AG04450 (cell line): ENCODE data around the gene GAGE12J. TPM values are rescaled to one million over a fixed set of nuclear protein-coding genes. Genes with fewer than 3 reads are reported as not detected.
A peak's percentile ranks its signal among the peaks of the same experiment; 100 is the strongest.

ENCODE experiments used
- CTCF ChIA-PET: fragments of 300-600, 350-600 bp; formaldehyde crosslinking; extraction: SDS; loops from one replicate; lab custom pipeline; 2022; ENCODE audit warnings: antibody characterized with exemption, inconsistent platforms; lab: Charles Lee
- POLR2A ChIA-PET: fragments of 350-600 bp; formaldehyde crosslinking; extraction: SDS; loops from one replicate; lab custom pipeline; 2021; ENCODE audit warnings: antibody characterized with exemption, inconsistent platforms; lab: Yijun Ruan, JAX
- DNase-seq: peaks from one replicate; pipeline ENCODE4 v3.0.0-alpha.2; 2011; ENCODE audit warnings: low read depth, low spot score
- H3K27ac ChIP-seq: one replicate; pipeline ENCODE4 v1.5.1; 2012; ENCODE audit warnings: low read depth, low read length, control low read depth
- H3K27me3 ChIP-seq: one replicate; pipeline ENCODE4 v1.6.0; 2012; ENCODE audit warnings: low read length; ENCODE audit not compliant: control insufficient read depth, insufficient read depth
- H3K4me3 ChIP-seq: 2 replicates; pipeline ENCODE4 v1.5.1; 2011; ENCODE audit warnings: mild to moderate bottlenecking, low read depth, low read length, control low read depth
- H3K9me3 ChIP-seq: 2 replicates; pipeline ENCODE4 v1.5.1; 2012; ENCODE audit warnings: low read length; ENCODE audit not compliant: control insufficient read depth, insufficient read depth
- CTCF ChIP-seq: IDR thresholded peaks from 2 replicates; pipeline ENCODE4 v1.5.1; 2011; ENCODE audit warnings: low read depth, low read length, control low read depth, inconsistent platforms
- polyA plus RNA-seq: library from polyadenylated mRNA; depleted of rRNA; stranded (reverse); fragments of >200 nt; gene quantifications from 2 replicates; pipeline ENCODE4 v1.2.3, GENCODE V29; 2011

GAGE12J gene
- polyA plus RNA-seq, 1 experiment = not detected

- no peak for DNase-seq
- H3K9me3 ChIP-seq = no peaks in the 10 kb centered on the region
- TF ChIP-seq CTCF = no peak
- no peaks in the 10 kb centered on the region for H3K27me3 ChIP-seq
- H3K4me3 ChIP-seq = no peak overlapping the region
- ChIA-PET CTCF (no interaction called here), POLR2A (no interaction called here)
- no peak overlapping the region for H3K27ac ChIP-seq
These were observed 35.3 kb upstream of the GAGE12J start for GRCh38 chrX:49286581-49286980.

- ChIA-PET CTCF (no interaction called here), POLR2A (no interaction called here)
- DNase-seq = no peak
- H3K27me3 ChIP-seq = no peaks in the 10 kb centered on the region
- no peak overlapping the region for H3K27ac ChIP-seq
- no peaks in the 10 kb centered on the region for H3K9me3 ChIP-seq
- no peak overlapping the region for H3K4me3 ChIP-seq
- TF ChIP-seq CTCF = no peak
These were observed 34.2 kb upstream of the GAGE12J start for GRCh38 chrX:49287665-49288064.

- DNase-seq = no peak
- no peak for TF ChIP-seq CTCF
- Histone ChIP-seq H3K27me3 (no peaks in the 10 kb centered on the region), H3K27ac (no peak overlapping the region), H3K9me3 (no peaks in the 10 kb centered on the region), H3K4me3 (no peak overlapping the region)
- ChIA-PET CTCF (no interaction called here), POLR2A (no interaction called here)
These were observed 31.6 kb upstream of the GAGE12J start for GRCh38 chrX:49290215-49290614.

- peak; percentile 10 for DNase-seq
- TF ChIP-seq CTCF = peak; percentile 55
- Histone ChIP-seq H3K27me3 (no peaks in the 10 kb centered on the region), H3K9me3 (no peaks in the 10 kb centered on the region), H3K4me3 (no peak overlapping the region), H3K27ac (no peak overlapping the region)
- ChIA-PET POLR2A (no interaction called here), CTCF (interaction anchor here (0.6 to 2.1 kb wide), 8 partner anchors 8 to 914 kb away, joined by 3 to 5 read pairs (median 4); partner anchors contain the start of genes CCNB3 and USP27X)
These were observed 30.1 kb upstream of the GAGE12J start for GRCh38 chrX:49291615-49292337.
